GM19238 (cell line): ENCODE measurements around the gene LMNTD1.
"Not testable (repeated sequence)": the region's sequence is repeated elsewhere in the genome, so short reads cannot be mapped to it uniquely, and the experiment has no call there.

ENCODE experiments used
- DNase-seq: peaks from one replicate; pipeline ENCODE4 v3.0.0; 2011; ENCODE audit warnings: low spot score; ENCODE audit not compliant: insufficient read length

Gene LMNTD1

DNA sequence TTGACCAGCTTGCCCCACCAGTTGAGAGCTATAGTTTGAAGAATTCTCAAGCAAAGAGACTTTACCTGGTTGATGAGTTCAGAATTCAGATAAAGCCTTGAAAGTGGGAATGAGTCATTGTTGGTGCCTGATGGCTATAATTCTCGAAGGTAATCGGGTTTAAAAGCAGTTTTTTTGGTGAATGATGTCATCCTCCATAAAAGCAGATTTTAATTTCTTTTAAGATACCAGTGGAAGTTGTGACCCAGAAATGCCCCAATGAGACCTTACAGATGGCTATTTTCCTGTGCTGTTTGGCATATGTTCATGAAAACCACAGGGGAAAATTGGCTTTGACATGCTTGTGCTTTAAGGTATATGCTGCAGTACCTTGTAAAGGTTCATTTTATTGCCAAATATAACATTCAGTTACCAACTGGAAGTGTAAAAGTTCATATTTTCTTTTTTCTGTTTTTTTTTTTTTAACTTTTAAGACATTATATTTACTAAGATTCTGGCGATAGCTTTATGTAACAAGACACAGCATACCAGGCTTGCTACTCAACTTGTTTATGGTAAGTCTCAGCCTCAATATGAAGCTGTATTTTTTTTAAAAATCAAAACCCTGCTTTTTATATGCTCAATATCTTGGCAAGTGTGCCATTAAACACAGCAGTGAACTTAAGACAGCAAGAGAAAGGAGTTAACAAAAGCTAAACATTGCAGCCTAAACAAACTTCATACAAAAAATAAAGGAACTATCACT is 119.3 kb downstream of the LMNTD1 start:
- DNase-seq, result no peak

DNA sequence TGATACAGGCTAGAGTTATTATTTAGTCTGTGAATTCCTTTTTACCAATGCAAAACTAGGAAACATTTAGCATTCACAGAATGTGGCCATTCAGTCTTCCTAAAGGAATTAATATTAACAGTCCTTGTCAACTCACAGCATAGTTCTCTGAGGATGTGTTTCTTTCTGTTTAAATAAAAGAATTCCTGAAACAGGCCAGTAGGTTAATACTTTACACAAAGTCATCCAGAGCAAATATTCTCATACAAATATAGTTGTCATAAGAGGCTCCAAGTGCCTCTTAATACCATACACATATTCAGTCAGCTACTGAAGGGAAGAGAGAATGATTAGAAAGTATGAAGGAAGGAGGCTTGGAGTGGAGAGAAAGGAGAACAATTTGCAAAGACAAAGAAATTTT is 120.1 kb downstream of the LMNTD1 start:
- DNase-seq, result no peak

DNA sequence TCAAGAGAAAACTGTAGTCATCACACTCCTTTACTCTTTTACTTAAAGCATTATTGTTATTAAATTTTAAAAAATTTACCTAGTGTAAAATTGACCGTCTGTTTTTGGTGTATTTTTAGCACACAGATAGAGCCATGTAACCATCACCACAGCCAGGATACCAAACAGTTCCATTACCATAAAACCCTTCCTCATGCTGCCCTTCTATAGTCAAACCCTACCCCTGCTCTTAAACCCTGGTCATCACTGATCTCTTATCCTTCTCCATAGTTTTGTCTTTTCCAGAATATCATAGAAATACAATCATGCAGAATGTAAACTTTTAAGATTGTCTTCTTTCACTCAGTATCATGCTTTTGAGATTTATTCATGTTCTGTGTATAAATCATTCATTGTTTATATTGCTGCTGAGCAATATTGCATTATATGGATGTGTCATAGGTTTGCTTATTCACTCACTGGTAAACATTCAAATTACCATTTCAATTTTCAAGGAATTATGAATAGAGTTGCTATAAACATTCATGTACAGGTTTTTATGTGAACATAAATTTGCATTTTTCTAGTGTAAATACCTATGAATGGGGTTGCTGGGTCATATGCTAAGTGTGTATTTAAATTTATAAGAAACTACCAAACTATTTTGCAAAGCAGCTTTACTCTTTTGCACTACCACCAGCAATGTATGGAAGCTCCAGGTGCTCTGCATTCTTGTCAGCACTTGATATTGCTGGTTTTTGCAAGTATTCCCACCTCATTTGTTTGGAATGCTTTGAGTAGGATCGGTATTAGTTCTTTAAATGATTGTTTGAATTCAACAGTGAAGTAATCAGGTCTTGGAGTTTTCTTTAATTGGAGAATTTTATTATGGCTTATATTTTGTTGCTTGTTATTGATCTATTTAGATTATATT is 125.5 kb downstream of the LMNTD1 start:
- DNase-seq, result no peak

DNA sequence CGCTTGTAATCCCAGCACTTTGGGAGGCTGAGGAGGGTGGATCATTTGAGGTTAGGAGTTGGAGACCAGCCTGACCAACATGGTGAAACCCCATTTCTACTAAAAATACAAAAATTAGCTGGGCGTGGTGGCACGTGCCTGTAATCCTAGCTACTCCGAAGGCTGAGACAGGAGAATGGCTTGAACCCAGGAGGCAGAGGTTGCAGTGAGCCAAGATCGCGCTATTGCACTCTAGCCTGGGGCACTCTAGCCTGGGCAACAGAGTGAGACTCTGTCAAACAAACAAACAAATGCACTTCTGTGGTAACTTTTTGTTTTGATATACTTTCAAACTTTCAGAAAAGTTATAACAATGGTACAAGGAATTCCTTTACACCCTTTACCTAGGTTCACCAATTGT is 126.3 kb downstream of the LMNTD1 start:
- DNase-seq, result not testable (repeated sequence)
